HG02840 (cell line): ENCODE data around the gene LPO.

Experiments
- ATAC-seq: cut with Tn5 transposase; IDR thresholded peaks from one replicate; pipeline ENCODE4 v1.9.1; 2021; ENCODE audit warnings: mild to moderate bottlenecking, moderate library complexity, moderate number of reproducible peaks; ENCODE audit not compliant: unreplicated experiment, low FRiP score

LPO gene

DNA sequence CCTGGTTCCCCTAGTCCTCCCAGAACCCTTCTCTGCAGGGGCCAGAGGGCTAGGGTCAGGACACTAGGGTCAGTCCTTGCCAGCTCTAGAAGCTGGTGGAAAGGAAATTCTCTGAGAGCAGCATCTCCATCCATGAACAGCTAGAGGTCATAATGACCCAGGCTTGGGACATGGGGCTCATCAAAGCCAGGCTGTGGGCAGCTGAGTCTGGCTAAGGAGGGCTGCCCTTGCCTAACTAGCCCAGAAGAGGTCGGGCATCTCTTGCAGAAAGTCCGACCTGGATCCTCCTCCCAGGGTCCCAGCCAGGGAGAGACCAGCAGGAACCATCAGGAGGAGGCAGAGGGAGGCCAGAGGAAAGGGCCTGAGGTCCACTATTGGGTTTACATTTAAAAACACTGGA is 38.0 kb downstream of the LPO start:
- no peak for ATAC-seq

DNA sequence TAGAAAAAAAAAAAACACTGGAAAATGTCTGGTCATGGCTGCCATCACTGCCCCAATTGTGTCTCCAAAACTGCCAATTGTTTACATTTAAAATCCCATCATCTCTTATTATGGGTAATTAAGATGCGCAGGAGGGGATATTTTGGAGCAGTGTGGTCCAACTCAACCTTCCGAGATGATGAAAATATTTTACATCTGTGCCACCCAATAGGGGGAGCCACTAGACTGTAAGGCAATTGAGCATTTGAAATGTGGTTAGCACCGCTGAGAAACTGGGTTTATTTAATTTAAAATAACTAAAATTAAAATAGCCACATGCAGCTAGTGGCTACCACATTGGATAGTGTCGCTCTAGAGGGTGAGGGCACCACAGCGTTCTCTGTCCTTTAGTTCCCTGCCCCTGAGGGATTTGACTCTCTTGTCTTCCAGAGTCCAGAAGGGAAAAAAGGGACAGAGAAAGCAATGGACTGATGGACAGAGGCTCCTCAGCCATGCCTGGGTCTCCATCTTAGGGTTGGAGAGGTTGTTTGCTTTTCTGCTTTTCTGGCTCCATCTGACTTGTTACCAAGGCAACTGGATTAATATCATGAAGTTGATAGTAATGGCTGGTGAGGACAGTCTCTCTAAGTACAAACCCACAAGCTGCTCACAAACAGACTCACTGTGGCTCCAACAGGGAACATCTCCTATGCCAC is 38.9 kb downstream of the LPO start:
- no peak for ATAC-seq

DNA sequence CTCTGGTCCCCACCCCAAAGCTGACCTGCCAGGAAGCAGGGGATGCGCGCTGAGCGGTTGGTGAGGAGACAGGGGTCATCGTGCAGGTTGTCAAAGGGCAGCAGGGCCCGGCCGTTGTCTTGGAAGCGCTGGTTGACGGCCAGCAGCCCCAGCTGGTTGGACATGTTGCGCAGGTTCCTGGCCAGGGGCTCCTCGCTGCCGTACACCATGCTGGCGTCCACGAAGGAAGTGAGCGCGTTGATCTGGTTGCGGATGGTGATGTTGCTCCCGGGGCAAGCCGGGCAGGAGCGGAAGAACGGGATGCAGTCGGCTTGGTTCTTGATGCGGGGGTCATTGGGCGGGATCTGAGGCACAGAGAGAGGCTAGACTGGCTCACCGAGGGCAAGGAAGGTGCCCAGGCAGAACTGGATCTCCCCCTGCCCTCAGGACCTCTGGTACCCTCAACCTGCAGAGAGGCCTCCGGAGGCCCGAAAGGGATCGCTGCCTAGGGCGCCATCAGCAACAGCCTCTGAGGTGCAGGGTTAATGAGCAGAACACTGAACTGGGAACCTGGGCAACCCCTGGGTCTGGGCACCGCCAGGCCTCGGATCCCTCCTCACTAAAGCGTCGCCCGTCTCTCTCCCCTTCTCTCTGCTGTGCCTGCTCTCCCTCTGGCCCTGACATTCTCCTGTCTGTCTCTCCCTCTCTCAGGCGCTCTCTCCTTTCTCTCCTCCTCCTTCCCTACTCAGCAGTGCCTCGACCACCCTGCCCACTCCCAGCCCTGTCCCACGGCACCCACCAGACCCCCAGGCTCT is 39.6 kb downstream of the LPO start:
- no peak for ATAC-seq

DNA sequence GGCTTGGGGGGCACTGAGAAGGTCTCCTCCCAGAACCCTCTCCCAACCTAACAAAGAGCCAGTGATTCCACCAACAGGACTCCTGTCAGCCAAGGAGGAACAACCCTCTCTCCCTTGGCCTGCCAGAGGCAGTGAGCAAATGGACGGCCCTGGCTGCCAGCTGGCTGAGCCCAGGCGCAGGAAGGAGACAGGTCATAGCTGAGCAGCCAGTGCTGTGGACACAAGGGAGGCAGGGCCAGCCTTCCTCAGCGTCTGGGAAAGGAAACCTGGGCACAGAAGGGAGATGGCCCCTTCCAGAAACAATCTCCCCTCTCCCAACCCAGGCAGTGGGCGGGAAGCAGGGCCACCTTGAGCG is 40.3 kb downstream of the LPO start:
- no peak for ATAC-seq

DNA sequence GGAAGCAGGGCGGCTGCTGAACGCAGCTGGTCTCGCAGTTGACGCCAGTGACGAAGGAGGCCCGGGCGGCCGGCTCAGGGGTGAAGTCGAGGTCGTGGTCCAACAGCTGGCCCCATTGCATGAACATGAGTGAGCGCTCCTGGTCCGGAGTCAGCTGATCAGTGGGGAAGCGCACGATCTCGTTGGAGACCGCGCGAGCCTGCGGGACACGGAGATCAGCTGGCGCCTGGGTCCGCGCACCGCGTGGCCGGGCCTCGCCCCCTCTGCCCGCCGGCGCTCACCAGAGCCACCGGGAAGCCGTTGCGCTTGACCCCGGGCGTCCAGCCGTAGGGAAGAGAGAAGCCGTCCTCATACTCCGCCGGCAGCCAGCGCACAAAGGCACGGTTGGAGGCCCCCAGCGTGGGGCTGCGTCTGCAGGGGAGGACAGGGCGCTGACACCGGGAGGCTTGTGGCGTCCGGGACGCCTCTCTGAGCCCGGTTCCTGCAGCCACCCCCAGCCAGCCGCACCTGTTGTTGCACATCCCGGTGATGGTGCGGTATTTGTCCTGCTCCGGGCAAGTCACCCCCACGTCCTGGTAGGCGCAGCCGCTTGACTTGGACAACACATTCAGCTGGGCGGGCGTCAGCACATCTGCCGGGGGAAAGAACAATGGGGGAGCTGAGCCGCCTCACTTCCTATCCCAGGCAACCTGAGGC is 40.8 kb downstream of the LPO start:
- ATAC-seq, result no peak

DNA sequence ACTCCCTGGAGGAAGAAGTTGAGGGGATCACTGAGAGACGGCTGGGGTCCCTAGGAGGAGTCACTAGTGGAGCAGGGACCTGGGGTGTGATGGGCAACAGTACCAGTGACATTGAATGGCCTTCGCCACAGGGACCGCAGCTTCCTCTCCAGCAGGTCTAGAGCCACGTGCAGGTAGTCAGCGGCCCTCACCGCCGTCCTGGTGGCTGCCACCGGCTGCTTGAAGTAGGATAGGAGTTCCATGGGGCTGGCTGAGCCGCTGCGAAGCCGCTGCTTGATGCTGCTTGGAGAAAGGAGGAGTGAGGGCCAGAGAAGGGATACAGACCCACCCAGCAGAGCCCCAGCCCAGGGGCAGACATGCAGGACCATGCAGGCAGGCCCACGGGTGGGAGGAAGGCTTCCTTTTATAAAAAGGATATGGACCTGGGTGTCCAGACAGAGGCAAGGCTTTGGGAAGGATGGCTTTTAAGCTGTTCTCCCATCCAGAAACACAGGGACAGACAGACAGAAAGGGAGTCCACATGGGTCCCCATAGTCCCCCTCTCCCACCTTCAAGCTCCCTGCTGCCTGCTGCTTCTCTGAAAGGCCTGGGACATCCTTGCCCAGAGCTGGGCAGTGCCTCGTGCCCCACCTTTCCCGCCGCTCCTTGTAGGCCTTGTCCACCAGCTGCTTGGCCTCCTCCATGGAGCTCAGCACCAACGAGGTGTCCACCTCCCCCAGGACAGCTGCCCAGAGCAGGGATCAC is 41.5 kb downstream of the LPO start:
- ATAC-seq, result no peak

DNA sequence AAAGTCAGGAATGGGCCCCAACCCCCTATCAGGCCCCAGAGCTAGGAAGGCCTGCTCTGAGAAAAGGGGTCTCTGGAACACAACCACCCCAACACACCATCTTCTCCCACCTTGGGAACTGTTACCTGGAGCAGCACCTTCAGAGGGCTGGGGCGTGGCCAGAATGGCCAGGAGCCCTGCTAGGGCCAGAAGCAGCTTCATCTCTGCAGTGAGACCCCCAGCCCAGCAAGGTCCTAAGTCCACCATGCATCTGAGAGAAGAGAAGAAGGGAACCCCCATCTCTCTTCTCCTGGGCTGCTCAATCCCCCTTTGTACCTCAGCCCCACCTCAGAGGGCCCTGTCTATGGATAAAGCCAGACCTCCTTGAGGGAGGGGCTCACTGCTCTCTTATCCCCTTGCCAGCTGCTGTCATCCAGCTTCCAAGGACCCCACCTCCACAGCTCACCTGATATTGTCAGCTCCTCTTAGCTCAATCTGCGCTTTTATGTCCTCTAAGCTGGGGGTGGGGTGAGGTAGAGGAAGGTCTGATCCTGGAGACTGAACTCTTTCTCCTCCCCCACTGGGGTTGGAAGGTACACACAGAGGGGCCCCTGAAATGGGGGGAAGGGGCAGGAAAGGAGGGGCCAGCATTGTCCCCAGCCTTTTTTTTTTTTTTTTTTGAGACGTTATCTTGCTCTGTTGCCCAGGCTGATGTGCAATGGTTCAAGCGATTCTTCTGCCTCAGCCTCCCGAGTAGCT is 42.3 kb downstream of the LPO start, which contains the start of gene MPO:
Gene MPO (minus strand): TSS at position 456 of the 738 bp plus-strand sequence. CDS start 177 bp downstream, at position 279.
- ATAC-seq, result no peak

DNA sequence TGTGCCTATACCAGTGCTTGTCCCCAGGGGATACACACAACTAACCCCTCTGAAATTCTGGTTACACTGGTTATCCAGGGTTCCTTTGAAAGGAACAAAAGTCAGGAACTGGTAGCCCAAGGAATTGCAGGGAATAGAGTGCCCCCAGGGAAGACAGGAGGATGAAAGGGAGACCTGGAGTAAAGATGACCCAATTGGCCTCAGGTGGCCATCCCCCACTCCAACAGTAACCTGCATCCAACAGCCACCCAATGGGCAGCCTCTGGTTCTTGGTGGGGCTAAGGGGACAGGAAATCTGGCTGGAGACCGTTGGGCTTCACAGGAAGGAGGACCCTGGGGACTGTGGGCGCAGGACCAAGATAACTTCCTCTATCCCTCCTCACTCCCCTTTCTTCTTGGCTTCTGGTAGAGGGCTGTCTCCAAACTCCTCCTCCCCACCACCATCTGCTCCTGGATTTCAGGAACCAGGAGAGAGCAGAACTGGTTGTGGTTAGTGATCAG is 43.2 kb downstream of the LPO start:
- no peak for ATAC-seq

DNA sequence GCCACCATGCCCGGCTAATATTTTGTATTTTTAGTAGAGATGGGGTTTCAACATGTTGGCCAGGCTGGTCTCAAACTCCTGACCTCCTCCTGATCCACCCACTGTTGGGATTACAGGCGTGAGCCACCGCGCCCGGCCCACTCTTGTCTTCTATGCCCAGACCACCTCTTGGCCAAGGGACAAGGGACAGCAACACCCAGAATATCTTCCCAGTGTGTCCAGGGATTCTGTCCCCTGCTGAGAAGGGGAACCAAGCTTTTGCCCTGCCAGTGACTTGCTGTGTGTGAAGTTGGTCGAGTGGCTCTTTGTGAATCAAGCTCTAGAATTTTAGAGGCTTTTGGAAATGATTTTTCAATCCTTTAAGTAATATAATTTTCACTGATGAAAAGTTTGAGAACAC is 44.1 kb downstream of the LPO start:
- no peak for ATAC-seq

DNA sequence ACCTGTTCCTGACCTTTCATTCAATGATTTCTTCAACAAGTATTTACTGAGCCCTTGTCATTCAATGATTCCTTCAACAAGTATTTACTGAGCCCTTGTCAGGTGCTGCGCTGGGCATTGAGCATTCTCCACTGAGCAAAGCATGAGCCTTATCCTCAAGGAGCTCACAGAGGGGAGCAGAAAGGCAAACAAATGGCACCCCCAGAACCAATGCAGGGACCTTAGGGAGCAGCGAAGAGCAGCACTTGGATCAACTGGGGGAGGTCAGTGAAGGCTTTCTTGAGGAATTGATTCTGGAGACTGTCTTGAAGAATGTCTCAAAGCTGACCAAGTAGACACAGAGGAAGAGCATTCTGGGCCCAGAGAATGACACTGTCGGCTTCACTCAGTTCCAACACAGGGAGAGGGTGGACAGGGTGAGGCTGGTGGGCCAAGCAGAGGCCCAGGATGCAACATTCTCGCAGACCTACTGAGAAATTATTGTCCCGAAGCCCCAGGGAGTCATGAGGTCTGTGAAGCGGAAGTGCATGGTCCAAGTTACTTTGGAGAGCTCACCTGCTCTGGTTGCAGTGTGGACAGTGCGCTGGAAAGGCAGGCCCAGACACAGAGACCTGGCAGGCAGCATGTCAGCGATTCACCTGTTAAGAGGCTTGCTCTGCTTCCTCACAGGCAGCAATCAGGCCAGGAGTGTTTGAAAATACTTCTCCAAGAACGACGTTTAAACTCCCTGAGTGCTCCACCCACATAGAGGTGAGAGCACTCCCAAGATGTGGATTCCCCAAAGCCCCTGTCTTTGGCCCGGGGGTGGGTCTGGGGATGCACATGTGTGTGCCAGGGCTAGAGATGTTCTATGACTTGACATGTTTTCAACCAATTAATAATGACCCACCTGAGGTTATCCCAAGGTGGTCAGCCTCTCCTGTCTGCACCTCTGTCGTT is 45.6 kb downstream of the LPO start:
- no peak for ATAC-seq

DNA sequence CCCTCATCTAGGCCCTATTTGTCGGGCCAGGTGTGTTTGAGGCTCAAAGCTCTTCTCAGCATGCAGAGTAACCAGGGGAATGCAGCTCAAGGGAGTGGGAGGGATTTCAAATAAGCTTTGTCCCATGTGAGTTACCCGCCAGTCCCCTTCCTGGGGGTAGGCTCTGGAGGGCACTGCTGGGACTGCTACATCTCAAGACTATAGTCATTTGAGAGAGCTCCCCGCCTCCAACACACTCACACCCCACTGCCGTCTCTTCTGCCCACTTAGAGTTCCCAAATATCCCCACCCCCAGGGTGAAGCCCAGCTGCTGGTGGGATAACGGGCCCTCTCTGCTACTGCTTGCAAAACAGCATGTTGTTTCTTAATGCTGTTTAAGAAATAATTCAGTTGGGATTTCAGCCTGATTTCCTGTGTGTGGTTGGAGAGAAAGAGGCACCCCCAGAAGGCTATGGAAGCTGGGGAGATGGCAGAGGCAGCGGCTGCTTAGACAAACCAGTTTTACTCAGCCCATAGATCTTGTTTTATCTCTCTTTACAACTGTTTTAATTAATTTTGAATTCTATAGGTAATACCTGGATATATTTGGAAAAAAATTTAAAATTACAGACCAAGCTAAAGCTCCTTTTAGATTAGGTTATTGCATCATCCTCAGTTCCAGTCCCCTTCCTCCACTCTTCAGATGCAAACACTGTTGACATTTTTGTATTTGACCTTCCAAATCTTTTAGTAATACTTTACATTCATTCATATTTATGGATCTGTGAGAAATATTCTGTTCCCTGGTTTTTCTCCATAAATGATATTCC is 46.4 kb downstream of the LPO start:
- ATAC-seq, result no peak

DNA sequence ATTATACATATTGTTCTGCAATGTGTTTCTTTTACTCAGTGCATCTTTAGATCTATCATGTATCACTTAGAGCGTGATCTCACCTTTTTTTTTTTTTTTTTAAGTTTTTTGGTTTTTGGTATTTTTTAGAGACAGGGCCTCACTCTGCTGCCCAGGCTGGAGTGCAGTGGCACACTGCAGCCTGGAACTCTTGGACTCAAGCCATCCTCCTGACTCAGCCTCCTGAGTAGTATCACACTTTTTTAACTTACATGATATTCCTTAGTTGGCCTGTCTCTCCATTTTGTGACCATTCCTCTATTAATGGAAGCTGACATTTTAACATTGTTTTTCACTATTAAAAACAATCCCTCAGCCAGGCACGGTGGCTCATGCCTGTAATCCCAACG is 47.0 kb downstream of the LPO start:
- no peak for ATAC-seq

DNA sequence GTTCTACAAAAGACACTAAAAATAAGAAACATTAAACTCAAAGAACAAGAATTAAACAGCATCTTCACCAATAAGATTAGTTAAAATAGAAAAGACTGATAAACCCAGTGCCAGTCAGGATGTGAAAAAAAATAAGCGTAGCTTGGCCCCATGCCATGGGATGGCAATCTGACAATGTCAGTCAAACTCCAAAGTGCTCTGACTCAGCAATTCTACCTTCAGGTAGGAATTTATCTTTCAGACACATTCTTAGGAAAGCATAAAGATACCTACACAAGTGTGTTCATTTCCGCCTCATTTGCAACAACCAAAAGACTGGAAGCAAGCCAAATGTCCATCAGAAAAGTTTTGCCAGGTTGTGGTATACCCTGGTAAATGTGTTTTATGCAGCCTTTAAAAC is 51.5 kb downstream of the LPO start:
- no peak for ATAC-seq

DNA sequence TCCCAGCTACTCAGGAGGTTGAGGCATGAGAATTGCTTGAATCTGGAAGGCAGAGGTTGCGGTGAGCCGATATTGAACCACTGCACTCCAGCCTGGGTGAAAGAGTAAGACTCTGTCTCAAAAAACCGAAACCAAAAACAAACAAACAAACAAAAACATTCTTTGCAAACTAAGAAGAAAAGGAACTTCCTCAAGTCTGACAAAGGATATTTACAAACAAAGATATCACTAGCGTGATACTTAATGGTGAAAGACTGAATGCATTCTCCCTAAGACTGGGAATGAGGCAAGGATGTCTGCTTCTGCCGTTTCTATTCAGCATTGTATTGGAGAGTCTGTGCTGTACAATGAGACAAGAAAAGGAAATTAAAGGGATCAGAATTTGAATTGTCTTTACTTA is 52.9 kb downstream of the LPO start:
- ATAC-seq, result no peak

DNA sequence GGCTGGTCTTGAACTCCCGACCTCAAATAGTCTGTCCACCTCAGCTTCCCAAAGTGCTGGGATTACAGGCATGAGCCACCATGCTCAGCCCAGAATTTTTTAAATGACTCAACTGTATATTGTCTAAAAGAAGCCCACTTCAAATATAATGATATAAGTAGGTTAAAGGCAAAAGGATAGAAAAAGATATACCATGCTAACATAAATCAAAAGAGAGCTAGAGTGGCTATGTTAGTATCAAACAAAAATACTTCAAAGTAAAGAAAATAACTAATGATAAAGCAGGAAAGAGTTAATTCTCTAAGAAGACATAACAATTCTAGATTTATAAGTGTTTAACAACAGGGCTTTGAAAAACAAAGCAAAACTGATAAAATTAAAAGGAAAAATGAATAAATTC is 55.6 kb downstream of the LPO start:
- no peak for ATAC-seq

DNA sequence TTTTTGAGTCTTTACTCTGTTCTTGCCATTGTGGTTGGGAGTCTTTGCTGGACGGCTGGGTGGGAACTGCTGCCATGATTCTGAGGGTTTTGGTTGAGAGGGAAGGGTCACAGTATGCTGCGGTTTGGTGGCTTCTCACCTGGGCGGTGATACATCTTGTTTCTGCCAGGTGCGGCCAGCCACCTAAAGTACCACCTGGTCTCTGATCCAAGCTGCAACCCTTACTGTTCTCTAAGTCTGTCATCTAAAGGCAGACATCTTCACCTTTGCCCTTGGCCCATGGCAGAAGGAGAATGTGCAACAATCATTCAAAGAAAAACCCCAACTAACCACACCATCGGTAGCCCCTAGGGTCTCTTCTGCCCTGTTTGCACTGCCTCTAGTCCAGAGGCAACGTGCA is 62.0 kb downstream of the LPO start:
- no peak for ATAC-seq

DNA sequence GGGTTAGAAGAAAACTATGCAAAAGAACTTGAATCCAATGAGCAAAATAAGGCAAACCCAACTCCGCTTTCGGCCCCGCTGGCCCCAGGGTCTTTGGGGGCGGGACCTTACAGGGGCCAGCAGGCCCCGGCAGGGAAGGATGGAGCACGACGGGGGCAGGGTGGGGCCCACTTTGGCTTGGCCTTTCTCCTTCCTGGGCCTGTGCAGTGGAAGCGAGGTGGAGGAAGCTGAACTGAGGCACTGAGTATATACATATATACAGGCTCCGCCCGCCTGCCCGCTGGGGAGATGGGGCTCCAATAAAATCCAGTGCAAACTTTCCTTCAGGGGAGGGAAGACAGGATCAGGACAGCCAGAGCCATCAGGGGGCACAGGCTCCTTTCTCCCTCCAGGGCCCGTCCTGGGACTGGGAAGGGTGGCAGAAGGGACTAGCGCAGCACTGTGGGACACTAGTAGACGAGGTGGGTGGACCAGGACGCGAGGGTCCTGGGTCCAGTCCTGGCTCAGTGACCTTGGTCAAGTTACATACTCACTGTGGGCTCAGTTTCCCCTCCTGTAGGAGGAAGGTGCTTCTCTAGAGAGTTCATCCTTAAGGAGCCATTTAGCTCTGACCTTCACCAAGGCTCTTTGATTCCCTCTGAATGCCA is 63.2 kb downstream of the LPO start:
- ATAC-seq, result no peak
